Peyer's patch (tissue), 4 donors: ENCODE data around the gene AQP6. TPM values are rescaled to one million over a fixed set of nuclear protein-coding genes. Genes with fewer than 3 reads are reported as not detected.
A peak's percentile ranks its signal among the peaks of the same experiment; 100 is the strongest.

Source experiments
- DNase-seq, 3 donors: peaks; one replicate each; pipeline ENCODE4 v3.0.0-alpha.2; 2017 to 2019
- H3K27ac ChIP-seq, 4 donors: fragments of 200-600 bp; sonication (generic); one replicate each; pipeline ENCODE4 v1.5.1; 2016 to 2019
- H3K27me3 ChIP-seq, 2 donors: fragments of 200-600 bp; sonication (generic); one replicate each; pipeline ENCODE4 v1.5.1; 2019
- H3K36me3 ChIP-seq, 3 donors: fragments of 200-600 bp; sonication (generic); one replicate each; pipeline ENCODE4 v1.5.1; 2016 to 2019
- H3K4me1 ChIP-seq, 4 donors: fragments of 200-600 bp; sonication (generic); one replicate each; pipeline ENCODE4 v1.5.1; 2016 to 2019
- H3K4me3 ChIP-seq, 4 donors: fragments of 200-600 bp; sonication (generic); 1 replicate in 3 of 4; 2 replicates in 1 of 4; pipeline ENCODE4 v1.5.1; 2016 to 2019; ENCODE audit warnings: mild to moderate bottlenecking in 1 of 4
- H3K9me3 ChIP-seq, 4 donors: fragments of 200-600 bp; sonication (generic); one replicate each; pipeline ENCODE4 v1.5.1; 2016 to 2019; ENCODE audit warnings: mild to moderate bottlenecking in 1 of 4
- CTCF ChIP-seq, 6 experiments: fragments of 450-650 bp in 4 of 6; fragments of 200-600 bp in 2 of 6; sonication (generic) in 1 of 6; IDR thresholded peaks; one replicate each; pipeline ENCODE4 v1.5.1; 2017 to 2019; ENCODE audit warnings: antibody characterized with exemption in 6 of 6, mild to moderate bottlenecking in 3 of 6, moderate library complexity in 1 of 6
- POLR2A ChIP-seq, 2 donors: fragments of 450-650 bp; IDR thresholded peaks; one replicate each; pipeline ENCODE4 v1.5.1; 2017; ENCODE audit warnings: antibody characterized with exemption in 2 of 2, mild to moderate bottlenecking in 2 of 2, moderate library complexity in 2 of 2
- total RNA-seq, 4 donors: library from RNA; depleted of rRNA; stranded (reverse); fragments of >200 nt; gene quantifications; one replicate each; pipeline ENCODE4 v1.1.0, GENCODE V29; 2016

The AQP6 gene
- total RNA-seq, 4 donors from 2014 or later: not detected

GRCh38 chr12:49962861-49963765 is 9.6 kb upstream of the AQP6 start:
- TF ChIP-seq POLR2A (IDR thresholded peaks at IDR 0.05): no peak
- peaks cover 4 to 17% of the 10 kb centered on the region in 2 donors for H3K27me3 ChIP-seq
- H3K9me3 ChIP-seq: no peaks in the 10 kb centered on the region
- H3K4me3 ChIP-seq: no peak overlapping the region
- H3K27ac ChIP-seq: no peak overlapping the region
- peak in 1 of 3 donors; percentile 23 for DNase-seq
- H3K4me1 ChIP-seq: peaks cover 0 to 16% (median 2%) of the 10 kb centered on the region in 4 donors
- no peaks in the 10 kb centered on the region for H3K36me3 ChIP-seq

- H3K4me1 ChIP-seq: peaks cover 0 to 16% (median 2%) of the 10 kb centered on the region in 4 donors
- peaks cover 4 to 17% of the 10 kb centered on the region in 2 donors for H3K27me3 ChIP-seq
- H3K27ac ChIP-seq: no peak overlapping the region
- H3K4me3 ChIP-seq: no peak overlapping the region
- no peaks in the 10 kb centered on the region for H3K36me3 ChIP-seq
- peak in 1 of 3 donors; percentile 36 for DNase-seq
- TF ChIP-seq CTCF (IDR thresholded peaks at IDR 0.05) (no peak), POLR2A (IDR thresholded peaks at IDR 0.05) (no peak)
- H3K9me3 ChIP-seq: no peaks in the 10 kb centered on the region
Measured at GRCh38 chr12:49963976-49964815, 8.6 kb upstream of the AQP6 start.

GRCh38 chr12:49964849-49965624 is 7.7 kb upstream of the AQP6 start:
- Histone ChIP-seq H3K27ac (no peak overlapping the region), H3K4me3 (no peak overlapping the region), H3K9me3 (no peaks in the 10 kb centered on the region), H3K27me3 (peaks cover 4 to 12% of the 10 kb centered on the region in 2 donors), H3K36me3 (no peaks in the 10 kb centered on the region), H3K4me1 (peaks cover 0 to 16% (median 2%) of the 10 kb centered on the region in 4 donors)
- peak in 1 of 3 donors; percentile 27 for DNase-seq
- TF ChIP-seq POLR2A (IDR thresholded peaks at IDR 0.05) (no peak), CTCF (IDR thresholded peaks at IDR 0.05) (no peak)

GRCh38 chr12:49965836-49966235 is 6.9 kb upstream of the AQP6 start:
- peak in 1 of 3 donors; percentile 37 for DNase-seq
- Histone ChIP-seq H3K27me3 (peaks cover 4 to 7% of the 10 kb centered on the region in 2 donors), H3K27ac (no peak overlapping the region)

GRCh38 chr12:49966511-49967041 is 6.2 kb upstream of the AQP6 start:
- Histone ChIP-seq H3K4me3 (no peak overlapping the region), H3K36me3 (no peaks in the 10 kb centered on the region), H3K4me1 (peaks cover 0 to 9% (median 2%) of the 10 kb centered on the region in 4 donors), H3K27me3 (no peaks in the 10 kb centered on the region), H3K27ac (no peak overlapping the region), H3K9me3 (no peaks in the 10 kb centered on the region)
- no peak for TF ChIP-seq CTCF (IDR thresholded peaks at IDR 0.05)
- TF ChIP-seq POLR2A (IDR thresholded peaks at IDR 0.05): no peak
- no peak for DNase-seq

More at GRCh38 chr12:49965836-49966235, 6.9 kb upstream of the AQP6 start:
- no peaks in the 10 kb centered on the region for H3K36me3 ChIP-seq
- H3K9me3 ChIP-seq: no peaks in the 10 kb centered on the region
- TF ChIP-seq POLR2A (IDR thresholded peaks at IDR 0.05): no peak
- no peak overlapping the region for H3K4me3 ChIP-seq
- peaks cover 0 to 15% (median 2%) of the 10 kb centered on the region in 4 donors for H3K4me1 ChIP-seq
